ENCODE measurements around the gene R3HDM4.
A peak's percentile ranks its signal among the peaks of the same experiment; 100 is the strongest.

The R3HDM4 gene

GRCh38 chr19:938233-938923 is 25.4 kb upstream of the R3HDM4 start:
- no peak for TF ChIP-seq CTCF (IDR thresholded peaks at IDR 0.05; ENCODE audit: extremely low read depth, missing control alignments)
- no peak for DNase-seq (ENCODE audit: low spot score)

- peak; percentile 69 for DNase-seq (ENCODE audit: low spot score)
- TF ChIP-seq CTCF (IDR thresholded peaks at IDR 0.05; ENCODE audit: extremely low read depth, missing control alignments): no peak
Observed at GRCh38 chr19:937259-937694, 24.3 kb upstream of the R3HDM4 start.

- no peak for TF ChIP-seq CTCF (IDR thresholded peaks at IDR 0.05; ENCODE audit: extremely low read depth, missing control alignments)
- DNase-seq (ENCODE audit: low spot score): no peak
Observed at GRCh38 chr19:936175-936546, 23.1 kb upstream of the R3HDM4 start.

GRCh38 chr19:934865-935479 is 22.0 kb upstream of the R3HDM4 start:
- TF ChIP-seq CTCF (IDR thresholded peaks at IDR 0.05; ENCODE audit: extremely low read depth, missing control alignments): no peak
- no peak for DNase-seq (ENCODE audit: low spot score)

GRCh38 chr19:934197-934840 is 21.3 kb upstream of the R3HDM4 start:
- no peak for TF ChIP-seq CTCF (IDR thresholded peaks at IDR 0.05; ENCODE audit: extremely low read depth, missing control alignments)
- no peak for DNase-seq (ENCODE audit: low spot score)

GRCh38 chr19:933553-933882 is 20.5 kb upstream of the R3HDM4 start:
- no peak for DNase-seq (ENCODE audit: low spot score)
- TF ChIP-seq CTCF (IDR thresholded peaks at IDR 0.05; ENCODE audit: extremely low read depth, missing control alignments): no peak

All from GM20000 (cell line).